Activated T-helper 9 cell treated with anti-CD3 and anti-CD28 coated beads, Interleukin-2, amount 50 U/mL, for 16 hours (primary cell): Measurements from ENCODE around the gene ESPL1.
"Not testable (repeated sequence)": the region's sequence is repeated elsewhere in the genome, so short reads cannot be mapped to it uniquely, and the experiment has no call there.

Experiments used
- DNase-seq: peaks from one replicate; pipeline ENCODE4 v3.0.0-alpha.2; 2020; ENCODE audit warnings: low read depth

Gene ESPL1

DNA sequence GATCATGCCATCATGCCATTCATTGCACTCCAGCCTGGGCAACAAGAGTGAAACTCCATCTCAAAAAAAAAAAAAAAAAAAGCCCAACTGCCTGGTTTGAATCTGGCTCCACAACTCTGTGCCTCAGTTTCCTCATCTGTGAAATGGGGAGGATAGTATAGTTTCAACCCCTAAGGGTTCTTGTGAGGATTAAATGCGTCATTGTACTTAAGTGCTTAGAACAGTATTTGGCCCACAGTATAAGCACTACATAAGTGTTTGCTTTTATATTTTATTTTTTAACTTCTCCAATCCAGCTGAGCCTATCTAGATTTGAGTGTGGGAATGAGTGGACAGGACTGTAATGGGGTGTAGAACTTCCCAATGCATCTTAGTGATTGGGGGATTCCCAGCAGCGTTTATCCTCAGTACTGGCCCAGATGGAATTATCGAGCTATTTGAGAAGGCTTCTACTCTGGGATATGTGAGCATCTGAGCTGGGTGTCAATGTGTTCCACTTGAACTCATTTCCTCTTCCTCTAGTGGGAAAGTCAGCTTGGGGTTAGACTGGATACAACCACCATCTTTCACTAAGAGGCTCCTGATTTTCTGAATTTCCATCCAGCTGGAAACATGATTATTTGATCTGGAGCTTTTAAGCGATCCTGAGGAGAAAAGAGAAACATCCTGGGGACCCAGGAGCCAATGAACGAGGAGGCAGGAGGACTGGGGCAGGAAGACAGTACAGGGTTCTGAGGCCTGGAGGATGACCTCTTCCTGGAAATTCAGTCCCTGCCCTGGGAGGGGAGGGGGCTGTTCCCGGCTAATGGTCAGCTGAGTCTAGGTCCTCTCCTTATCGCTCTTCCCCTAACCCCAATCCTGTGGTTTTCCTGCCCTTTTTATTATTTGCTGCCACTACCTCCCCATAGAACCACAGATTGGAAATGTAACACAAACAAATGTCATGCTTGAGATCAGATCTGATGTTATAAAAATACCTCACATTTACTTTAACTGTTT, 9.3 kb upstream of the ESPL1 start:
- no peak for DNase-seq

DNA sequence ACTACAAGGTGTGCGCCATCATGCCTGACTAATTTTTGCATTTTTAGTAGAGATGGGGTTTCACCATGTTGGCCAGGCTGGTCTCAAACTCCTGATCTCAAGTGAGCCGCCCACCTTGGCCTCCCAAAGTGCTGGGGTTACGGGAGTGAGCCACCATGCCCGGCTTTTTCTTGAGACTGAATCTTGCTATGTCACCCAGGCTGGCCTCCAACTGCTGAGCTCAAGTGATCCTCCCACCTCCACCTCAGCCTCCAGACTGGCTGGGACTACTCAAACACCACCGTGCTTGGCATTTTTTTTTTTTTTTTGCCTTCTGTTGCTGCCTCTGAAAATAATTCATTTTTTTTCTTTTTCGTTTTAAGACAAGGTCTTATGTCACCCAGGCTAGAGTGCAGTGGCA, 8.2 kb upstream of the ESPL1 start:
- DNase-seq: no peak

DNA sequence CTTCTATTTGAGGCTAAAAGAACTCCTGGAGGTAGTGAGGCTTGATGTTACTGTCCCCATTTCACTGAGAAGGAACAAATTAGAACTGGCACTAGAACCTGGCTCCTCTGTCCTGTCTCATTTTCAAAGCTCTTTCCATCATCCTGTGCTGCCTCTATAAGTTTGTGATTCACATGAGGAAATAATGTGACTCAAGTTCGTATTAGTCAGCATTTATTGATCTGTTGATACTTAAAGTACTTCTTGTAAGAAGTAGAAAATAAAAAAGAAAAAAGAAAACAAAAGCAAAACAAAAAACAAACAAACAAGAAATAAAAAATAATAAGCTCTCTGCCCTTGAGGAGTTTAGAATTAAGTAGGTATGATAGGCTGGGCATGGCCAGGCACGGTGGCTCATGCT, 2.3 kb upstream of the ESPL1 start:
- DNase-seq: no peak

DNA sequence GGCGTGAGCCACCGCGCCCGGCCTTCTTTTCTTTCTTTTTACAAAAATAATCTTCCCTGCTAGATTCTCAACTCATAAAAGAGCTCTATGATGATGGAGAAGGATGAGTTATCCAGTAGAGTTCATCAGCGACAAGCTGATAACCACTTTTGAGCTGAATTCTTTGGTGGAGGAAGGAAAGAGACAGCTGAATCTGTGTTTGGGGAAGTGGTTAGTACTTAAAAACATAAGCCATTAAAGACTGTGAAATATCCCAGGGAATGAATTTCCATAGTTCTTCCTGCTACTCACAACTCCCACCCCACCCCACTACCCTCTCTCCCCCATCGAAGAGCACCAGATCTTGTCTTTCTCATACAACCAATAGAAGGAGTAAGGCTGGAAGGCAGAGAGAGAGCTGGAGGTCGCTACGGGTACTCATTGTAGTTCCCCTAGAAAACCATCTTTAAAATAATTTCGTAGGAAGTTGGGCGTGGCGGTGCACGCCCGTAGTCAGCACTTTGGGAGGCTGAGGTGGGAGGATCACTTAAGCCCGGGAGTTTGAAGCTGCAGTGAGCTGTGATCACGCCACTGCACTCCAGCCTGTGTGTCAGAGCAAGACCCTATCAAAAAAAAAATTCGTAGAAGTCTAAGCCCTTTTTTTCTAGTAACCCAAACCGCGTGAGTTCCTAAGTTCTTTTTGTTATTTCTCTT, 647 bp upstream of the ESPL1 start:
- DNase-seq: no peak

DNA sequence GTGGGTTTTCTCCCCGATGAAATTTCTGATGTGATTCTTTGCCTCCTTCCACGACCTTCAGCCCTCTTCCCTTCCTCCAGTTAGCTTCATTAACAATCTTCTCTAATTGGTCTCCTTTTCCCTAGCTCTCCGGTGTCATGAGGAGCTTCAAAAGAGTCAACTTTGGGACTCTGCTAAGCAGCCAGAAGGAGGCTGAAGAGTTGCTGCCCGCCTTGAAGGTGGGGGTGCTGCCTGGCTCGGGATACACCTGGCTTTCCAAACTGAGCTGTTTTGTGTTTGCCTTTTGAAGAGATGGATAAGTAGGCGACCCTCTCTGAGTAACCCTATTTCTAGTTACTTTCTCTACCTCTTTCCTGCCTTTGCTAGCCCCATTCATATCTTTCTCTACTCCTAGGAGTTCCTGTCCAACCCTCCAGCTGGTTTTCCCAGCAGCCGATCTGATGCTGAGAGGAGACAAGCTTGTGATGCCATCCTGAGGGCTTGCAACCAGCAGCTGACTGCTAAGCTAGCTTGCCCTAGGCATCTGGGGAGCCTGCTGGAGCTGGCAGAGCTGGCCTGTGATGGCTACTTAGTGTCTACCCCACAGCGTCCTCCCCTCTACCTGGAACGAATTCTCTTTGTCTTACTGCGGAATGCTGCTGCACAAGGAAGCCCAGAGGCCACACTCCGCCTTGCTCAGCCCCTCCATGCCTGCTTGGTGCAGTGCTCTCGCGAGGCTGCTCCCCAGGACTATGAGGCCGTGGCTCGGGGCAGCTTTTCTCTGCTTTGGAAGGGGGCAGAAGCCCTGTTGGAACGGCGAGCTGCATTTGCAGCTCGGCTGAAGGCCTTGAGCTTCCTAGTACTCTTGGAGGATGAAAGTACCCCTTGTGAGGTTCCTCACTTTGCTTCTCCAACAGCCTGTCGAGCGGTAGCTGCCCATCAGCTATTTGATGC, 797 bp downstream of the ESPL1 start:
- no peak for DNase-seq

DNA sequence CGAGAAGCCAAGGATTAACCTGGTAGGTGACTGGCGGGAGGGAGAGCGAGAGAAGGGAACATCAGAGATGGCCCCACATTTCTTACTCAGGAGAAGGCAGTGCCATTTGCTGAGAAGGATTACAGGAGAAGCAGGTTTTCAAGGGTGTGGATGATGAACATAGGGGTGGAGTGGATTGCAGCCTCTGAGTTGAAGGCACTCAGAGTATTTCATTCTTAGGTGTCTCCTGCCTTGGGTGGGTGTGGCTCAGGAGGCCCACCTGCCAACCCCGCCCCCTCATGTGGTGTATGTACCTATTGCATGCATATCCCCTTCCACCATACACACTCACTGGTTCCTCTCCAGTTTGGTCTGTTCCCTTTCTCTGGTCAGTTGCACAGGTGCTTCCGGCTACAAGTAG, 6.3 kb downstream of the ESPL1 start:
- no peak for DNase-seq

DNA sequence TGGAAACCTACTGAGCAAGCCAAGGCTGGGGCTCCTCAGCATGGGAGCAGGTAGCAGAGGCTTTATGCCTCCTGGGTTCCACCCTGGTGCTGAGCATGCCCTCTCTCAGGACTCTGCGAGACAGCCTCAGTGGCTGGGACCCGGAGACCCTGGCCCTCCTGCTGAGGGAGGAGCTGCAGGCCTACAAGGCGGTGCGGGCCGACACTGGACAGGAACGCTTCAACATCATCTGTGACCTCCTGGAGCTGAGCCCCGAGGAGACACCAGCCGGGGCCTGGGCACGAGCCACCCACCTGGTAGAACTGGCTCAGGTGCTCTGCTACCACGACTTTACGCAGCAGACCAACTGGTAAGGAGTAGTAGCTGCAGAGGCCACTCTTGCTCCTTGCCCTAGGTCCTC, 8.4 kb downstream of the ESPL1 start:
- DNase-seq: no peak

DNA sequence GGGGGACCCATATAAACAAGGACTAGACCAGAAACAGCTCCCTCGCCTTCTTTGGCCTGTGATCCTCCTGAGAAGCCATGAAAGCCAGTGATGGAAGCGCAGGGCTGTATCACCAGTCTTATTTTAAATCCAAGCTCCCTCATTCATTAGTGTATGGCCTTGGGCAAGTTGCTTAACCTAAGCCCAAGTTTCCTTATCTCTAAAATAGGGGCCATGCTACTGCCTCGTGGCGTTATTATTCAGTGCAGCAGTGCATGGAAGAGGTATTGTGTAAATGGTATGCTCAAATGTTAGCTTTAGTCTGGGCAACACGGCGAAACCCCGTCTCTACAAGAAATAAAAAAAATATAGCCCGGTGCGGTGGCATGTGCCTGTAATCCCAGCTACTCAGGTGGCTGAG, 9.9 kb downstream of the ESPL1 start:
- no peak for DNase-seq

DNA sequence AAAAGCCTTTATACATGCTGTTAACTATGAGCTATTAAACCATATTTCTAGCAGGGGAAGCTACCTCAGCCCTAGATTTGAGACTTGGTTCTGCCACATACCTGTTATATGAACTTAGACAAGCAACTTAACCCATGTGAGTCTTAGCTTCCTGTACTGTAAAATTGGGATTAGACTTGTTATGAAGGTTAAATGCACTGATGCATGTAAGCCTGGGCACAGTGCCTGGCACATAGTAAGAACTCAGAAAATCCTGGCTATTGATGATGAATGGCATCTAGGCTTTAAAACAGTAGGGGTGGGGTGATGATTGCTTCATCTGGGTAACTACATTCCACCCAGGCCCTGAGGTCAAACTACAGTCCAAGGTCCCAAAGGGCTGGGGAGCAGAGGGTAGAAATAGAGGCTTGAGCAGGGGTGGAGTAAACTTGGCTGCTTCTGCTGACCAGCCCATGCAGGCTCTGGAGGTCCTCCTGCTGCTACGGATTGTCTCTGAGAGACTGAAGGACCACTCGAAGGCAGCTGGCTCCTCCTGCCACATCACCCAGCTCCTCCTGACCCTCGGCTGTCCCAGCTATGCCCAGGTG, 11.3 kb downstream of the ESPL1 start:
- DNase-seq: no peak

DNA sequence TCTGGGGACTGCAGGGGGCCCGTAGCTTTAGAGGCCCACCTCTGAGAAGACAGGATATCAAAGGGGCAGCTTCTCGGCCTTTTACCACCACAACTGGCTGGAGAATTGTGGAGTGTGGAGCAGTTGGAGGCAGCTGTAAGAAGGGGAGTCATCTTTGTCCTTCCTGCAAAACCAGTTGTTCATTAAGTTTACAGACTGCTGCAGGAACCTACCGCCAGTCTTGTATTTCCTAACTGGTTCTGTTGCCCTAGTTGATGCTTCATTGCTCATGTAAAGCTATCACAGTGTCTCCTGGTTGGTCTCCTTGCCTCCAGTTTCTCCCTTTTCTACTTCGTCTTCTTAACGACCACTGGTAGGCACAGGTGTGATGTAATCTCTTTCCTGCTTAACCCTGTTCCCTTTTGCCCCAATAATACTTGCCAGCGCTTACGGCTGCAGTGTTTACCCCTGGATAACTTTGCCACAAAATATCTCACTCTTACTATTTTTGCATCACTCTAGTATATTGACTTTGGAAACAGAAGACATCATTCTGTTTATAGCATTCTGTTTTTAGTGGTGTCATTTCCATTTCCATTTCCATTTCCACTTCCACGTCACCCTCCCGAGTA, 11.9 kb downstream of the ESPL1 start:
- no peak for DNase-seq

DNA sequence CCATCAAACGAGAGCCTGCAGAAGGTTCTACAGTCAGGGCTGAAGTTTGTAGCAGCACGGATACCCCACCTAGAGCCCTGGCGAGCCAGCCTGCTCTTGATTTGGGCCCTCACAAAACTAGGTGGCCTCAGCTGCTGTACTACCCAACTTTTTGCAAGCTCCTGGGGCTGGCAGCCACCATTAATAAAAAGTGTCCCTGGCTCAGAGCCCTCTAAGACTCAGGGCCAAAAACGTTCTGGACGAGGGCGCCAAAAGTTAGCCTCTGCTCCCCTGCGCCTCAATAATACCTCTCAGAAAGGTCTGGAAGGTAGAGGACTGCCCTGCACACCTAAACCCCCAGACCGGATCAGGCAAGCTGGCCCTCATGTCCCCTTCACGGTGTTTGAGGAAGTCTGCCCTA, 18.3 kb downstream of the ESPL1 start:
- no peak for DNase-seq

DNA sequence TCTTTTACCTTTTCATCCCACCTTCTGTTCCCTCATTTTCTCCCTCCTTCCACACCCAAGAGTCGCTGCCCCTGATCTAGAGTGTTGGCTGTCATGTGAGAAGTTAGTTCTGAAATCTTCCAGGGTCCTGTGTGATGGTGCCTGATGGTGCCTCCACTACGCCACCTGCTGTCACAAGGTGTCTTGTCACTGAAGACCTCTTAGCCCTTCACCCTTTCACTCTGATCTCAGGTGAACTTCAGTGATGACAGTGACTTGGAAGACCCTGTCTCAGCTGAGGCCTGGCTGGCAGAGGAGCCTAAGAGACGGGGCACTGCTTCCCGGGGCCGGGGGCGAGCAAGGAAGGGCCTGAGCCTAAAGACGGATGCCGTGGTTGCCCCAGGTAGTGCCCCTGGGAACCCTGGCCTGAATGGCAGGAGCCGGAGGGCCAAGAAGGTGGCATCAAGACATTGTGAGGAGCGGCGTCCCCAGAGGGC, 19.7 kb downstream of the ESPL1 start:
- DNase-seq: peak; percentile 63

DNA sequence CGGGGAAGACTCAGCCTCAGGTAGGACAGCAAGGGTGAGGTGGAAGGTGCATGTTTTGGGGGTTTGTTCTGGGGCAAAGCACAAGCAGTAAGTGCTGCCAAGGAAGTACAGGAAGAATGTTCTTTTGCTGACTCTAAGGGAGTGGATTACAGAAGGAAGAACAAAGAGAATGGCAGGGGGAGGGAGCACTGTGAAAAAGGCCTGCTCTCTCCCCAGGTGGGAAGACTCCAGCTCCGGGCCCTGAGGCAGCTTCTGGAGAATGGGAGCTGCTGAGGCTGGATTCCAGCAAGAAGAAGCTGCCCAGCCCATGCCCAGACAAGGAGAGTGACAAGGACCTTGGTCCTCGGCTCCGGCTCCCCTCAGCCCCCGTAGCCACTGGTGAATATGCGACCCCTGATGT, 20.2 kb downstream of the ESPL1 start:
- DNase-seq: no peak

DNA sequence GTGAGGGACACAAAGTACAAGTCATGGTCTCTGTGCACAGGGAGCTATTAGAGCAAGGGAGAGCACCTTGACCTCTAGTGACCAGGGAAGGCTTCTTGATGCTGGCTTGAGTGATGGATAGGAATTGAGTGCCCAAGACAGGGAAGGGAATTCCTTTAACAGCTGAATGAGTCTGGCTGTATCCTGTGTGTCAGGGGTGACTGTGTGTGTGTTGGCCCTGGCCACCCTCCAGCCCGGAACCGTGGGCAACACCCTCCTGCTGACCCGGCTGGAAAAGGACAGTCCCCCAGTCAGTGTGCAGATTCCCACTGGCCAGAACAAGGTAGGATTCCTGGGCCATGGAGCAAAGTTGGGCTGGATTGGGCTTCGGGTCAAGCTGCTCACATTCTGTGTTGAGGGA, 21.8 kb downstream of the ESPL1 start:
- DNase-seq: no peak

DNA sequence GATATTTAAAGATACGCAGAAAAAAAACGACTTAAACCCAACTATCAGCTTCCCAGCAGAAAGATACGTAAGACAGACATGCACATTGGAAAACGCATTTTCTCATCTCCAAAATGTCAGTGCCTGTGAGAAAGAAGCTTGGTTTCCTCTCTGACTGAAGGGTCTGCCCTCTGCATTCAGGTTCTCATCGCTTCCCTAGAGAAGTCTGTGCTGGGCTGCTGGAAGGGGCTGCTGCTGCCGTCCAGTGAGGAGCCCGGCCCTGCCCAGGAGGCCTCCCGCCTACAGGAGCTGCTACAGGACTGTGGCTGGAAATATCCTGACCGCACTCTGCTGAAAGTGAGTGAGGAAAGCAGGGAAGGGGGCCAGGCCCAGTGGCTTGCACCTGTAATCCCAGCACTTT, 22.6 kb downstream of the ESPL1 start:
- DNase-seq: no peak

DNA sequence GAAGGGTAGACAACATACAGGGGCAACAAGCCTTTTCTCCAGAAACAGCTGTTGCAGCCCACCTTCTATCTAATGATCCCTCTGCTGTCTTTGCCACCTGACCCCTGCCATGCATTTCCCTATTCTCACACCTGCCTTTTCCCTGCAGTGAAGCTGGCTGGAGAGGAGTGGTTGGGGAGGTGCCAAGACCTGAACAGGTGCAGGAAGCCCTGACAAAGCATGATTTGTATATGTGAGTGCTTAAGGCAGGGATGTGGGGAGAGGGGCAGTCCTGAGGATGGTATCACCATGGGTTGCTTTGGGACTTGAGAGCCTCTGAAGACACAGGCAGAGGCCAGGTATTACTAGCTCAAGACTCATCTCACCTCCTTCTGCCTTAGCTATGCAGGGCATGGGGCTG, 24.3 kb downstream of the ESPL1 start:
- DNase-seq: no peak

DNA sequence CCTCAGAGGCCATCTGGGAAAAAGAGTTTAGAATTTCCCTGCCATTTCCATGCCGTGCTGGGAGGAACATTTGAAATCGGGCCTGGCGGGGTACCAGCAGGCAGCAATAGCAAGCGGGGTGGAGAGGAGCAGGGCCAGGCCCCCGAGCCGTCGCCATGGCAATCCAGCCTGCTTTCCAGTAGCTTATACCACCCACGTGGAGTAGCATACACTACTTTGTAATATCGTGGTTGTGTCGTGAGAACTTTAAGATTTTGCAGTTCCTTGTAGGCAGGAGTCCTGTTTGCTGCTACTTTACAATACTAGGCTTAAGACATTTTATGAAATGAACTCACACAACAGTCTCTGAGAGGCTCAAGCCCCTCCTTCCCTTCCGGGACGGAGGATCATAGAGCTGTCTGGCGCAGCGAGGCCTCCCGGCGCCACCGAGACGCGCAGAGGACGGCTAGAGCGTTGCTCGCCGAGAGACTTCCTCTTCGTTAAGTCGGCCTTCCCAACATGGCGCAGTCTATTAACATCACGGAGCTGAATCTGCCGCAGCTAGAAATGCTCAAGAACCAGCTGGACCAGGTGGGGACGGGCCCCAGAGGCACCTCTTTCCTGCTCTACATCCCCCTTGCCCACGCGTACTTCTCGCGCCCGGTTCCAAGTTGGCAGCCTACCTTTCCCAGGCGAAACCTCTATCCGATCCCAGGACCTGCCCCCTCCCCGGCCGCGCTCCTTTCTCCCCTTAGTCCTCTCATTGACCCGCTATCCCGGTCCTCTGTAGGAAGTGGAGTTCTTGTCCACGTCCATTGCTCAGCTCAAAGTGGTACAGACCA, 27.2 kb downstream of the ESPL1 start, which contains the start of gene PFDN5:
Gene PFDN5 (plus strand): TSS at position 473 of the 821 bp plus-strand sequence. CDS start 26 bp downstream, at position 499.
- DNase-seq: peak; percentile 79

DNA sequence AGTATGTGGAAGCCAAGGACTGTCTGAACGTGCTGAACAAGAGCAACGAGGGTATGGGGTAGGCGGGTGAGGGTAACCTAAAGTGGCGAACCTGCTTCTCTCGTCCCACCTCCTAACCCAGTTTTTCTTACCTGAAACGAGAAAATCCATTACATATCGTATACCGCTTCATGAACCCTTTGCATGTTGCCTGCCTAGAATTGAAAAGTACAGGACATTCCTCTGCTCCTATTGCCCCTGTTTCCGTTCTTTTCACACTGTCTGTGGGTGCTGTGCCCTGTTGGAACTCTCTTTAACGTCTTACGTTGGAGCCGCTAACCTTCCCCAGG, 27.8 kb downstream of the ESPL1 start:
- DNase-seq: no peak

DNA sequence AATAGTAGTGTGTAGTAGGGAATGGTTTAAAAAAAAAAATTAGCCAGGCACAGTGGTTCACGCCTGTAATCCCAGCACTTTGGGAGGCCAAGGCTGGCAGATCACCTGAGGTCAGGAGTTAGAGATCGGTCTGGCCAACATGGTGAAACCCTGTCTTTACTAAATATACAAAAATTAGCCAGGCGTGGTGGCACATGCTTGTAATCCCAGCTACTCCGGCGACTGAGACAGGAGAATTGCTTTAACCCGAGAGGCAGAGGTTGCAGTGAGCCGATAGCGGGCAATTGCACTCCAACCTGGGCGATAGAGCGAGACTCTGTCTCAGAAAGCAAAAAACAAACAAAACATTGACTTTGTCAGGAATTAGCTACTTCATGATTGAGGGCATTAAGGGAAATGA, 29.0 kb downstream of the ESPL1 start:
- DNase-seq: not testable (repeated sequence)

DNA sequence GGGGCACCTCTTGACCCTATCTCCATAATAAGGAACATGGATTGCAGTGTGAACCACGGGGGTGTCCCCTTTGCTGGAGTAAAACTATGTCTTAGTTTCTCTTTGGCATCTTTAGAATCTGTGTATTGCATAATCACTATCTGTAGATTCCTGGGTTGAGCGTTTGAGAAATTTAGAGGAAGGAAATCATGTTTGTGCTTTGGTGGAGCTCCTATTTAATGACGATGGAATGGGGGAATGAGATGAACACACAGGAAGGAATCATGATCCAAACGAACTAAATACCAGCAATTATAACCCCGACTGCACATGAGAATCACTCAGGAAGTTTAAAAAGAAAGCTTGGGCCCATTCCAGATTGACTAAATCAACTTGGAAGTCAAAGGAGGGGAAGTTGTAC, 30.1 kb downstream of the ESPL1 start:
- no peak for DNase-seq

DNA sequence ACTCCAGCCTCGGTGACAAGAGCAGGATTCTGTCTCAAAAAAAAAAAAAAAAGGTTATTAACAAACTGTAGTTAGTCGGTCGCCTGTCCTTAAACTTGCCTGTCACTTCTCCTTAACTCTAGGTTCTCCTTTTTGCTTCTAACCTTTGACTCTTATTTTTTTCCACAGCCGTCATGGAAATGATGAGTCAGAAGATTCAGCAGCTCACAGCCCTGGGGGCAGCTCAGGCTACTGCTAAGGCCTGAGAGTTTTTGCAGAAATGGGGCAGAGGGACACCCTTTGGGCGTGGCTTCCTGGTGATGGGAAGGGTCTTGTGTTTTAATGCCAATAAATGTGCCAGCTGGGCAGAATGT, 31.0 kb downstream of the ESPL1 start:
- no peak for DNase-seq
